Activated effector memory CD4-positive, alpha-beta T cell treated with Interleukin-2 at 50 U/mL for 16 hours (primary cell): ENCODE measurements around the gene DNHD1.

Experiments
- DNase-seq: peaks from one replicate; pipeline ENCODE4 v3.0.0-alpha.2; 2020

DNHD1 gene

DNA sequence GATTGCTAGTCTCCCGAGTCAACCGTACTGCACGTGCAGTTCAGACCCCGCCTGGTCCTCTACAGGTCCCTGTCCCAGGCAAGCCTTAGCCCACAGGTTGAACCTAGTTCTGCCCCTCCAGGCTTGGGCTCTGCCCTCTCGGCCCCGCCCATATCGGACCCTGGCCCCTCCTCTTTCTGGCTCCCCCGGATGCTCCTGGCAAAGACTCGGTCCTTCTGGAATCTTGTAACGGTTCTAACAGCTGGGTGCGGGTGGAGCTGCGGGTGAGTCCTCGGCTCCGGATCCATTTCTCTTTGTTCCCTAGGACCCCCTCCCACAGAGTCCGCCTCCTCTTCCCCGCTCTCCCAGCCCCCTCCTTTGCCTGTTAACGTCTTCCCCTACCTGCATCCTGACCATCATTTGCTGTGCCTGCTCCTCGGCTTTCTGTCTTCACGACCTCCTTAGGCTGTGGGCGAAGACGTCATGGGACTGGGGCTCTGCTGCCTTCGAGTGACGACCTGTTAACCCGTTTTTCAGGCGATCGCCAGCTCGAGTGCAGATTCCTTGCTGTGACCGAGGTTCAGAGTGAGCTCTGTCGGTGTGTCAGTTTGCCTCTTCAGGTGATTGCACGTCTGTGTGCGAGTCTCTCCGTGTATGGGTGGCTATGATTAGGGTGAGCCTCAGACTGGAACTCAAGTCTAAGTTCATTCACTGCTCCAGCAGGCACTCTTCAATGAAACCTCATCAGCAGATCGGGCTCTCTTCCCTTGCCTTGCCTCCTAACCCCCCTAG is at the start of gene DNHD1:
Gene DNHD1 (plus strand): TSS at position 212 of the 771 bp plus-strand sequence. CDS start 936 bp downstream, outside the sequence.
- no peak for DNase-seq

DNA sequence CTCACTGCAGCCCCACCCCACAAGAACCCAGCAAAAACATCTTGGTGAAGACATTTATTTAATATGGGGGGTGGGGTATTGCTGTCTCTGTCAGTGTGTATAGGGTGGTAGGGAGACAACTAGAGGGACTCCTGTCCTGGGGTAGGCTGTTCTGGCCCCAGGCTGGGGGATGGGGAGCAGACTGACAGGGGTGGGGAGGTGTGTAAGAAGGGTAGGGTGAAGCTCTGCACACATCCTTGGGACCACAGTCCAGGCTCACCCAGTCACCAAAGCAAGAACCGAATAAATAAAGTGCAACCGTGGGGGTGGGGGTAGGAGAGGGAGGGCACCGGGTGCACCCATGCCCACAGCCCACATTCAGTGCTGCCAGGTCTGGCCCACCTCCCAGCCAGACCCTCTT is 48.5 kb upstream of the DNHD1 start:
- DNase-seq: no peak

GRCh38 chr11:6452219-6452618 is 44.9 kb upstream of the DNHD1 start:
- no peak for DNase-seq

GRCh38 chr11:6453152-6453551 is 43.9 kb upstream of the DNHD1 start:
- no peak for DNase-seq

DNA sequence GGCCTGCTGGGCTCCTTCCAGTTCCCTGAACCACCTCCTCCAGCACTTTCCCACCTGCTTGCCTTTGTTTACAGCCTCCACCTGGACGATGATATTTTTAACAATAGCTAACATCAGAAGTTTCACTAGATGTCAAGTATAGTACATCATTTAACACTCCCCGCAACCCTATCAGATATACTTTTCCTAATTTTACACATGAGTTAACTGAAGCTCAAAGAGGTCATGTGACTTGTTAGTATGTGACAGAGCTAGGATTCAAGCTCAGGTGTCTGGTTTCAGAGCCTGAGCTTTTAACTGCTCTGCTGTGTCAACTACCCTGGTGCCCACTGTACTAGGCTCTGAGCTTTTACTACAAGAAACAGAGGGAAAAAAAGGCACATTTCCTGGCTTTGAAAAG is 42.0 kb upstream of the DNHD1 start:
- no peak for DNase-seq

DNA sequence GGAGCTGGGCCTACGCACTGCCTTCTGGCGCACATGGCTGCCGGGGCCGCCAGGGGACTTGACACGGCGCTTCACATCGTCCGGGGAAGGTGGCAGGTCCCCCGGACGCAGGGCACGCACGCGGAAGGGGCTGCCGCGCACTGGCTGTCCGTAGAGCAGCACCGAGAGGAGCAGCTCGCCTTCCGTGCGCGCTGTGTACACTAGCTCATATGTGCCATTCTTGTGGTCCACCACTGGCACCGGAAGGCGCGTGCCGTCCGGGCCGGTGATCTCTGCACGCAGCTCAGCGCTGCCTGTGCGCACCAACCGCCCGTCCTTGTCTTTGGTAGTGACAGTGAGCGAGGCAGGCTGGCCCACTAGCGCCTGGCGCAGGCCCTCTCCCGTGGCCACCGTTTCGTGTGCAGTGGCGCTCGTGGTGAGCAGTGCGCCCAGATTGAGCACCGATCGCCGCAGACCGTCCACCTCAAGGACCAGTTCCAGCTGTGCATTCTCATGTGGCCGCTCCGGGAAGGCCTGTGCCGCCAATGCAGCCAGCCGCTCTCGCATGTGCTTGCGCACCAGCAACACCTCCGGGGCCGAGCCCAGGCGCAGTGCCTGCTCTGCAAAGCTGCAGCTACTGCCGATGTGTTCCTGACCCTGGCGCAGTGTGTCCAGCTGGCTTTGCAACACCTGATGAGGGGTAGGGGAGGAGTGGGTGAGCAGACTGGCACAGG is 40.6 kb upstream of the DNHD1 start:
- DNase-seq: no peak

DNA sequence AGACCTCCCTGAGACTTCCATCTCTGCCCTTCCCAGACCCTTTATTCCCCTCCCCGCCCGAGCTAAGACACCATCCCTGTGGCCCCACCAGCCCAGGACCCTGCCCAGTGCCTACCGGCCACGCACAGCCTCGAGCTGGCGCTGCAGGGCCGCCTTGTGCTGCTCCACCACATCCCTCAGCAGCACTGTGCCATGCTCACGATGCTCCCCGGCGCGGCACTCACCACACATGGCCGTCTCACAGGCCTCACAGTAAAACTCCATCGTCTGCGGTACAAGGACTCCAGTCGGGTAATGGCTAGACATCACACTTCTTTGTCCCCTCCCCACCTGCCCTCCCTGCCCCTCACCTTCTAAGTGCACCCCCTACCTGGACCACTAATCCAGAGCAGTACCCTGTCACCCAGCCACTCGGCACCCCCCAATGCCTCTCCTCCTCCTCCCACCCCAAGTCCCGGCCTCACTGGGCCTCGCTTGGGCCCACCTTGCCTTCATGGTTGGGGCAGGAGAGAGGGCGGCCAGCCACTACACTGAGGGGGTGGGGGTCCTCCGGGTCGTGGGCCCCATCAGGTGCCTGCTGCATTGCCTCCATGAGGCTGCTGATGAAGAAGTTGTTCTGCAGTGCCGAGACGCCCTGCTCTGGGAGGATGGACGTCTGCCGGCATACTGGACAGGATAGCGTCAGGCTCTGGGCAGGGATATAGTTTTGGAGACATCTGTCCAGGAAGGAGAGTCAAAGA is 39.3 kb upstream of the DNHD1 start:
- DNase-seq: no peak

DNA sequence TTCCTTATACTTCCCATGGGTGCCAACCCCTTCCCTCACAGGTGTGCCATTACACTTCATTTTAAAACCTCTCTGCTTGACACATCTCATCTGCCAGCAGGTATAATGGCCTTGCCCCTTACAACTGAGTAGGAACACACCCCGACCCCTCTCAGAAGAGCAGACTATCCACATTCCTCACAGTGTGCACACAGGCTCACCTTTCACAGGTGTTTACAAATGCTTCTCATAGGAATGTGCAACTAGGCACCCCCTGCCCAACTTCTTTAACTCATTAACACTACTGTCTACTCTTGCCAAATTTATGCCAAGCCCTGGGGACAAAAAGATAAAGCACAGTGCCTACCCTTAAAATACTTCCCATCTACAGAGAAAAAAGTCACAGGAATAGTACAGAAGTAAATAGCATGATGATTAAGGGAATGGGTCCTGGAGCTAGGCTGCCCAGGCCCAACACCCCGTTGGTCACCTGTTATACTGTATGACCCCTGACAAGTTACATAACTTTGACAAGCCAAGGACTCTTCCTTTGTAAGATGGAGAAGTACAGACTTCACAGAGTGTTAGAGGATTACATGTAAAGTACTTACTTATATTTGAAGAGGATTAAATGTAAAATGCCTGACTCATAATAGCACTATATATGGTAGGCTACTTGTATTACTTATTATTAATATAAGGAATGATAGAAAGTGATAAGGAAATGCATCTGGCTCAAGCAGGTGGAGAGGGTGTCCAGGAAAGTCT is 38.6 kb upstream of the DNHD1 start:
- no peak for DNase-seq

DNA sequence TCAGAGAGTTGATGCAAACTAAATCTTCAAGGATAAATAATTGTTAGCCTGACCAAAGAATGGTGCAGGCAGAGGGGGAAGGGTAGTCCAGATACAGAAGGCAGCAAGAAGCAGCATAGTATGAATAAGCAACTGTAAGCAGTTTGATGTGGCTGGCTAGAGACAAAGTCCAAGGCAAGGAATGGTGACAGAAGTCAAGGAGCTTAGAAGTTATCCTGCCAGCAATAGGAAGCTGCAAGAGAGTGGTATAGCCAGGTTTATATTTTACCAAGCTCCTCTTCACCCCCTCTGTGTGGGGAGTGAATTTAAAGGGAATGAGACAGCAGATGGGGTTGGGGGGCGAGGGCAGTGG is 38.0 kb upstream of the DNHD1 start:
- no peak for DNase-seq

- DNase-seq: no peak
Measured at GRCh38 chr11:6468712-6469495, 28.2 kb upstream of the DNHD1 start.

GRCh38 chr11:6469599-6469998 is 27.5 kb upstream of the DNHD1 start:
- no peak for DNase-seq

DNA sequence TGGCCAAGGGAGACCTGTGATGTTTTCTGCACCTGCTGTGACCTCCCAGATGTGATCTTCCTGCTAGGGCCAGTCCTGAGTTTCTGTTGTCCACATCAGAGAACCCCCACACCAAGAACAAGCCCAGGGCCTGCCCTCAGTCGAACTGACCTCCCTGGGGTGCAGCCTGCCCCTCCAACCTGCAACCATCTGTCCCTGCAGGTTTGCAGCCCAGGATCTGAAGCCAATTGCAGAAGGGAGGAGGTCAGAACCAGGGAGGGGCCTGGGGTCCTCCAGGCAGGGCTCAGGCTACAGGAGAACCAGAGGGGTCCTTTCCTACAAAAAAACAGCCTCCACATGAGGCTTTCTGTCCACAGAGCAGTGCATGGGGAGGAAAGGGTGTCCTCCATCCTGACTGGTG is 24.1 kb upstream of the DNHD1 start:
- DNase-seq: no peak

DNA sequence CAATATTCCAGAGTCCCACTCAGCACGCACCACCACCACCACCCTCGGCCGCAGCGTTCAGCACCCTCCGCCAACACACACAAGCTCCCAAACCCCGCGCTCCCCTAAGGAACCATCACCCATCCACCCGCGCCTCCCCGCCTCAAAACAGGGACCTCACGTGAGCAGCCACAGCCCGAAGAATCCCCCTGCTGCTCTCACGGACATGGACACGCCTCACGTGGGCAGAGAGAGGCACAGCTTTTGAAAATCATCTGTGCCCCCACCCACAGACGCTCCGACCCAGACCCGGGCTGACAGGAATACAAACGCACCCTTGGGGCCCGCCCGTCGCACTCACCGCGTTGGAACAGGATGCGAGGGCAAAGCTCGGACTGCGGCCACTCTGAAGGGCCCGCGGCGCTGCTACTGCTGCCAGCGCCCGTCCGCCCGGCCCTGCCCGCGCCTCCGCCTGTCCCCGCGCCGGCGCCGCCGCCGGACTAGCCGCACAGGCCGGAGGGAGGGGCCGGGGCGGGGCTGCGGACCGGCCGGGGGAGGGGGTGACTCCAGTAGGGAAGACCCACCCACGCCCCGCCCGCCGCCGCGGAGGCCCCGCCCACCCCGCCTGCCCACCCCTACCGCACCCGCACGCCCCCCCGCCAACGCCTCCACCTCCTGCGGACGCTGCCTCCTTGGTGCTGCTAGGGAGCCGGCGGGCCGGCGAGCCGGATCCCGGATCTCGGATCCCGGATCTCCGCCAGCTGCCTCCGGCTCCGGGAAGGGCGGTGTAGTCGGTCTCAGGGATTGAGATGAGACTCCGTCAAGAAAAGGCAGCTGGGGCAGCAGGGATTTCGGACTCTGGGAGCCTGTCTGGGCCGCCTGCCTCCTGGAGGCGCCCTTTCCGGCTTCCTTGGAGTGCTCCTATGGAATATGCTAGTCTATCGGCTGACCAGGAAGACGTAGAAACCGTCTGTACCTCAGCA is 23.3 kb upstream of the DNHD1 start, which contains the start of gene TRIM3:
Gene TRIM3 (minus strand): TSS at position 491 of the 962 bp plus-strand sequence. CDS start 8,246 bp downstream, outside the sequence.
- peak; percentile 59 for DNase-seq

DNA sequence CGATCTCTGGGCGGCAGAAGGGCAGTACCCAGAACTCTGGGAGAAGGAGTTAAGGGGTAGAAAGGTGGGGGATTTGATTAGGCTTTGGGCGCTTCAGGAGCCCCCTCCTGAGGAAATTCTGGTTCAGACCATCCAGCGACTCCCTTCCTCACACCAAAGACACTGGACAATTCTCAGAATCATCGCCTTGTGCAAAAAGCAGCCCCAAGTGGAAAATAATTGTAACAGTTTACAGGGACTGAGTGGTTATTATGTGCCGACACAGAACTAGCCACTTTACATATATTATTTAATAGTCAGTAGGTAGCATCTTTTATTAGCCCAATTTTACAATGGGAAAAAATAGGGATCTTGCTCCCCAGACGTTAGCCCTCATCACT is 22.7 kb upstream of the DNHD1 start:
- DNase-seq: no peak

DNA sequence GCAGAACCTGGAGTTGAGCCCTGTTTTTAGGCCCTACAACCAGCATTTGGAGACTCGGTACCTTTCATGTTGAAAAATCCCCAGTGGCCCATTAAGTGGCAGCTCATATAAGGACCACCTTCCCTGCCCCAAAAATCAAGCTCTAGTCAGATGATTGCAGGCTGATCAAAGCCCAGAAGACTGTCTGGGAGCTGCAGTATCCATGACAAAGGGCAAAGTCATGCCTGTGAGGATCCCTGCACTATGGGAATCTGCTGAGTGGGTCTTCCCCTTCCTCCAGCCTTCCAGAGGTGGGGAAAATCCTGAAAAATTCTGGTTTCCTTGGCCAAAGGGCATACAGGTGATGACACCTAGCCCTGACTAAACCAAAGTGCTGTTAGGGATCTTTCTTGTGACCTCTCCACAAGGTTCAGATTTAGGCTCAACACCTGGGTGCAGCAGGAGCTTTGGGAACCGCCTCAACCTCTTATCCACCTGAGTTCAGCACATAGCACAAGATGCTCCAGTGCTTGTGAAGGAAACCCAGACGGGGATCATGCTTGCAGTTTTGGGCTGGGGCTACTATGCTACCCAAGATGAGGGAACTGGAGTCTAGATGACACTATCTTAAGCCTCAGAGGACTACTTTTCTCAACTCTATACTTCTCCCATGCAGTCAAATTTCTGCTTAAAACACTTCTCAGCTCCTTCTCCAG is 22.1 kb upstream of the DNHD1 start:
- DNase-seq: no peak

- DNase-seq: no peak
Measured at GRCh38 chr11:6475936-6476335, 21.1 kb upstream of the DNHD1 start.

DNA sequence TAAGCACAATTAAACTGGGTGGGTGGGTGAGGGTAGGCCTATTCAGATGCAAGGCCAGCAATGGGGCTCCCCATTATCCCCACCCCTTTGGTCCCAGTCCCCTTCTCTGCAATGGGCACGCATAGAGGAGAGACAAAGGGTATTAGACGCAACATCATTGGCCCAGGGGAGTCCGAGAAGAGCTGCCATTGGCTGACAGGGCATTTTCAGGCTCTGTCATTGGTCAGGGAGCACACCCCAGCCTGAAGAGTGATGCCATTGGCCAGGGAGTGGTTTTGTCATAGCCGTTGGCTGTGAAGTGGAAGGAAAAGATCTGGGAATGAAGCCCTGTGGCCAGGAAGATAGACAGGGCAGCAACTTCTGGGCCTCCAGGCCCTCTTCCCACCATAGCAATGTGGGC is 20.5 kb upstream of the DNHD1 start:
- DNase-seq: no peak

- no peak for DNase-seq
Measured at GRCh38 chr11:6480299-6480914, 16.7 kb upstream of the DNHD1 start.

GRCh38 chr11:6481012-6481923 is 15.8 kb upstream of the DNHD1 start, which contains the start of the genes ARFIP2 and TIMM10B:
TSS of gene ARFIP2 (minus strand) at chr11:6481331. CDS start at chr11:6480421, 910 bp downstream.
TSS of gene TIMM10B (plus strand) at chr11:6481501. CDS start at chr11:6481517, 16 bp downstream.
- peak; percentile 95 for DNase-seq
